ENCODE results near the gene RSPO1.

DNA sequence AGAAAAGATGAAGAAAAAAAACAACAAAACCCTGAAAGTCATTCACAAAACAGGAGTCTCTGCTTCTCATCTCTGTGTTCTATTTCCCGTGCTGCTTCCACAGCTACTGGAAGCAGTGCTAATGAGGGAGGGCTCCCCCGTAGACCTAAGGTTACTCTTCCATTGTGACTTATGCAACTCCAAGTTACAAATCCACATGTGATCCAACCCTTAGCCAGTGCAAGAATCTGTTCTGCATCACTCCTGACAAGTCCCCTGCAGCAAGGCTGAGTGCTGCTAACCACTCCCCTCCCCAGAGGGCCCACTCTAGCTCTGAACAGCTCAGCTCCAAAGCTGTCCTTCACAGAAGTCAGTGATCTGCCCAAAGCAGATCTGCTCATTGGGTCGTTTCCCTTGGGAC lies 67.7 kb downstream of the RSPO1 start:
- TF ChIP-seq, protein P1, sequence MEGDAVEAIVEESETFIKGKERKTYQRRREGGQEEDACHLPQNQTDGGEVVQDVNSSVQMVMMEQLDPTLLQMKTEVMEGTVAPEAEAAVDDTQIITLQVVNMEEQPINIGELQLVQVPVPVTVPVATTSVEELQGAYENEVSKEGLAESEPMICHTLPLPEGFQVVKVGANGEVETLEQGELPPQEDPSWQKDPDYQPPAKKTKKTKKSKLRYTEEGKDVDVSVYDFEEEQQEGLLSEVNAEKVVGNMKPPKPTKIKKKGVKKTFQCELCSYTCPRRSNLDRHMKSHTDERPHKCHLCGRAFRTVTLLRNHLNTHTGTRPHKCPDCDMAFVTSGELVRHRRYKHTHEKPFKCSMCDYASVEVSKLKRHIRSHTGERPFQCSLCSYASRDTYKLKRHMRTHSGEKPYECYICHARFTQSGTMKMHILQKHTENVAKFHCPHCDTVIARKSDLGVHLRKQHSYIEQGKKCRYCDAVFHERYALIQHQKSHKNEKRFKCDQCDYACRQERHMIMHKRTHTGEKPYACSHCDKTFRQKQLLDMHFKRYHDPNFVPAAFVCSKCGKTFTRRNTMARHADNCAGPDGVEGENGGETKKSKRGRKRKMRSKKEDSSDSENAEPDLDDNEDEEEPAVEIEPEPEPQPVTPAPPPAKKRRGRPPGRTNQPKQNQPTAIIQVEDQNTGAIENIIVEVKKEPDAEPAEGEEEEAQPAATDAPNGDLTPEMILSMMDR (optimal IDR thresholded peaks at IDR 0.05 in 1 of 3, IDR thresholded peaks at IDR 0.05 in 1 of 3, conservative IDR thresholded peaks at IDR 0.05 in 1 of 3; ENCODE audit: extremely low read depth in 1 of 3, insufficient read depth in 2 of 3, low read length in 3 of 3): no peak
- no peak for TF ChIP-seq EZH2 (IDR thresholded peaks at IDR 0.05; ENCODE audit: low read length)

Data from keratinocyte (primary cell).